ENCODE measurements around the gene CREB3.

Gene CREB3

DNA sequence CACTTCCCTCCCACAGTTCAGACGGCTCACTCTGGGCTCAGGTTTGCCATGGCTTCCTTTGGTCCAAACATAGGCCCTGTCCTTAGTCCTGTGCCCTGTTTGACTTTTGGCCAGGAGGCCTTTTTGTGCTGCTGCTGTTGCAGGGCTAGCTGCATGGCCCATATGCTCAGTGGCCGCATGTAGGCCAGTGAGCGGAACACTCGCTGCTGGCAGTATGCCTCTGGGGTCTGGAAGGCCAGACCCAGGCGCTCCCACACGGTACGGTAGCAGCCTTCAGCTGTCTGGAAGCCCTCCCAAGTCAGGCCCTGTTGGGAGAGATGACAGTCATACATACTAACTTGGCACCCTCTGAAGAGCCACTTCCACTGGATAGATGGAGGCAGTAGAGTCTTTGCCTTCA, 4.7 kb downstream of the CREB3 start:
- peaks cover 16% of the 10 kb centered on the region for H4K20me1 ChIP-seq (ENCODE audit: insufficient read depth, low read length, poor library complexity, severe bottlenecking)

GRCh38 chr9:35738186-35738585, 5.7 kb downstream of the CREB3 start:
- H3K4me2 ChIP-seq (ENCODE audit: low read depth, low read length, poor library complexity, severe bottlenecking), result no peak overlapping the region
- no peaks in the 10 kb centered on the region for H3K9me3 ChIP-seq (ENCODE audit: insufficient read depth, low read depth, low read length)
- no peak overlapping the region for H2AFZ ChIP-seq (ENCODE audit: low read length)
- H3F3A ChIP-seq (ENCODE audit: low read depth), result no peaks in the 10 kb centered on the region
- TF ChIP-seq EZH2phosphoT487 (IDR thresholded peaks at IDR 0.05; ENCODE audit: borderline replicate concordance), result no peak
- TF ChIP-seq, protein P1, sequence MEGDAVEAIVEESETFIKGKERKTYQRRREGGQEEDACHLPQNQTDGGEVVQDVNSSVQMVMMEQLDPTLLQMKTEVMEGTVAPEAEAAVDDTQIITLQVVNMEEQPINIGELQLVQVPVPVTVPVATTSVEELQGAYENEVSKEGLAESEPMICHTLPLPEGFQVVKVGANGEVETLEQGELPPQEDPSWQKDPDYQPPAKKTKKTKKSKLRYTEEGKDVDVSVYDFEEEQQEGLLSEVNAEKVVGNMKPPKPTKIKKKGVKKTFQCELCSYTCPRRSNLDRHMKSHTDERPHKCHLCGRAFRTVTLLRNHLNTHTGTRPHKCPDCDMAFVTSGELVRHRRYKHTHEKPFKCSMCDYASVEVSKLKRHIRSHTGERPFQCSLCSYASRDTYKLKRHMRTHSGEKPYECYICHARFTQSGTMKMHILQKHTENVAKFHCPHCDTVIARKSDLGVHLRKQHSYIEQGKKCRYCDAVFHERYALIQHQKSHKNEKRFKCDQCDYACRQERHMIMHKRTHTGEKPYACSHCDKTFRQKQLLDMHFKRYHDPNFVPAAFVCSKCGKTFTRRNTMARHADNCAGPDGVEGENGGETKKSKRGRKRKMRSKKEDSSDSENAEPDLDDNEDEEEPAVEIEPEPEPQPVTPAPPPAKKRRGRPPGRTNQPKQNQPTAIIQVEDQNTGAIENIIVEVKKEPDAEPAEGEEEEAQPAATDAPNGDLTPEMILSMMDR (conservative IDR thresholded peaks at IDR 0.05; ENCODE audit: low read length), result no peak
- peaks cover 17% of the 10 kb centered on the region for H3K4me1 ChIP-seq (ENCODE audit: insufficient read depth, low read length, poor library complexity, severe bottlenecking)
- H3K9me2 ChIP-seq (replicated peaks; ENCODE audit: low read depth, low read length), result no peaks in the 10 kb centered on the region
- H3K4me3 ChIP-seq (ENCODE audit: low read length, poor library complexity, severe bottlenecking), result no peak overlapping the region
- H3K79me2 ChIP-seq (ENCODE audit: insufficient read depth, low read length), result peaks cover 17% of the 10 kb centered on the region
- peaks cover 19% of the 10 kb centered on the region for H4K20me1 ChIP-seq (ENCODE audit: insufficient read depth, low read length, poor library complexity, severe bottlenecking)
- H3K36me3 ChIP-seq (ENCODE audit: insufficient read depth, low read length), result peaks cover 53% of the 10 kb centered on the region; the same call in 1 of the 2 replicates
- no peaks in the 10 kb centered on the region for H3K27me3 ChIP-seq (ENCODE audit: insufficient read depth, low read length, poor library complexity, severe bottlenecking)
- H3K9ac ChIP-seq (ENCODE audit: low read depth, low read length, poor library complexity, severe bottlenecking), result no peak overlapping the region

More for the DNA sequence above, 4.7 kb downstream of the CREB3 start:
- Histone ChIP-seq H3F3A (ENCODE audit: low read depth) (peaks cover 4% of the 10 kb centered on the region; the same call in 1 of the 2 replicates), H3K4me1 (ENCODE audit: insufficient read depth, low read length, poor library complexity, severe bottlenecking) (peaks cover 18% of the 10 kb centered on the region), H3K79me2 (ENCODE audit: insufficient read depth, low read length) (peaks cover 17% of the 10 kb centered on the region), H3K9ac (ENCODE audit: low read depth, low read length, poor library complexity, severe bottlenecking) (no peak overlapping the region), H3K4me3 (ENCODE audit: low read length, poor library complexity, severe bottlenecking) (no peak overlapping the region), H3K36me3 (ENCODE audit: insufficient read depth, low read length) (peaks cover 53% of the 10 kb centered on the region; the same call in 1 of the 2 replicates), H3K9me3 (ENCODE audit: insufficient read depth, low read depth, low read length) (no peaks in the 10 kb centered on the region), H2AFZ (ENCODE audit: low read length) (no peak overlapping the region), H3K9me2 (replicated peaks; ENCODE audit: low read depth, low read length) (no peaks in the 10 kb centered on the region), H3K27me3 (ENCODE audit: insufficient read depth, low read length, poor library complexity, severe bottlenecking) (no peaks in the 10 kb centered on the region), H3K4me2 (ENCODE audit: low read depth, low read length, poor library complexity, severe bottlenecking) (no peak overlapping the region)
- no peak for TF ChIP-seq EZH2phosphoT487 (IDR thresholded peaks at IDR 0.05; ENCODE audit: borderline replicate concordance)
- TF ChIP-seq, protein P1 (conservative IDR thresholded peaks at IDR 0.05; ENCODE audit: low read length), result no peak

DNA sequence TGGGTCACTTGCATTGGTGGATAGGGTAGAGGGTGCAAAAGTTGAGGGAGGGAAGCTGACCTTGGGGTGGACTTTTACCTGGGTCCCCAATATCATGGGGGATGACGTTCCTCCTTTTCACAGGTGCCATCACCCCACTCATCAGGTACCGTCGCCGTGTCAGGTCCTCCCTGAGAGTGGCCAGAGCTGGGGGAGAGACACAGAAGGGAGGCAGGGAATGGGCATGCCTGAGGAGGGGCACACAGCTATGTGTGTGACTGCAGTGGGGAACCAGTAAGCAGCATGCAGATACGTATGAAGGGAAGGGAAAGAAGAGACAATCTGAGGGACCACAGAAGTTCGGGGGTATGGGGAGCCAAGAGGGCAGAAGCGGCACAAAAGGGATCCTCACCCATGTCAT, 6.5 kb downstream of the CREB3 start:
- Histone ChIP-seq H3K9me2 (replicated peaks; ENCODE audit: low read depth, low read length) (no peaks in the 10 kb centered on the region), H3K4me2 (ENCODE audit: low read depth, low read length, poor library complexity, severe bottlenecking) (no peak overlapping the region), H3K27me3 (ENCODE audit: insufficient read depth, low read length, poor library complexity, severe bottlenecking) (no peaks in the 10 kb centered on the region), H3K4me3 (ENCODE audit: low read length, poor library complexity, severe bottlenecking) (no peak overlapping the region), H3K9me3 (ENCODE audit: insufficient read depth, low read depth, low read length) (no peaks in the 10 kb centered on the region), H2AFZ (ENCODE audit: low read length) (no peak overlapping the region), H3K9ac (ENCODE audit: low read depth, low read length, poor library complexity, severe bottlenecking) (no peak overlapping the region), H4K20me1 (ENCODE audit: insufficient read depth, low read length, poor library complexity, severe bottlenecking) (peaks cover 12% of the 10 kb centered on the region), H3F3A (ENCODE audit: low read depth) (no peaks in the 10 kb centered on the region), H3K36me3 (ENCODE audit: insufficient read depth, low read length) (peaks cover 58% of the 10 kb centered on the region; the same call in 1 of the 2 replicates), H3K79me2 (ENCODE audit: insufficient read depth, low read length) (peaks cover 15% of the 10 kb centered on the region), H3K4me1 (ENCODE audit: insufficient read depth, low read length, poor library complexity, severe bottlenecking) (peaks cover 15% of the 10 kb centered on the region)
- TF ChIP-seq, protein P1 (conservative IDR thresholded peaks at IDR 0.05; ENCODE audit: low read length), result no peak
- TF ChIP-seq EZH2phosphoT487 (IDR thresholded peaks at IDR 0.05; ENCODE audit: borderline replicate concordance), result no peak

All from Loucy (cell line).